Astrocyte (in vitro differentiated cells and primary cell): ENCODE results near the gene RAD51B. TPM values are rescaled to one million over a fixed set of nuclear protein-coding genes. Genes with fewer than 3 reads are reported as not detected.

Experiments used
- DNase-seq: peaks from one replicate; pipeline ENCODE4 v3.0.0-alpha.2; 2010; ENCODE audit warnings: low read depth
- FAIRE-seq: peaks from 2 replicates; lab custom pipeline; 2011; peaks lifted over from hg19 to GRCh38; lab: Jason Lieb, UNC
- H2AFZ ChIP-seq: 2 replicates; pipeline ENCODE4 v1.6.0; 2012; ENCODE audit warnings: low read depth, low read length, inconsistent platforms
- H3K27ac ChIP-seq: 2 replicates; pipeline ENCODE4 v1.5.1; 2011; ENCODE audit warnings: low read depth, low read length, inconsistent platforms
- H3K27me3 ChIP-seq: 2 replicates; pipeline ENCODE4 v1.6.0; 2011; ENCODE audit warnings: low read length, inconsistent platforms; ENCODE audit not compliant: insufficient read depth
- H3K36me3 ChIP-seq: 2 replicates; pipeline ENCODE4 v1.5.1; 2011; ENCODE audit warnings: low read length, inconsistent platforms; ENCODE audit not compliant: insufficient read depth
- H3K4me1 ChIP-seq: 2 replicates; pipeline ENCODE4 v1.5.1; 2011; ENCODE audit warnings: low read length, inconsistent platforms; ENCODE audit not compliant: insufficient read depth
- H3K4me2 ChIP-seq: 2 replicates; pipeline ENCODE4 v1.6.0; 2012; ENCODE audit warnings: low read length, inconsistent platforms
- H3K4me3 ChIP-seq: 2 replicates; pipeline ENCODE4 v1.5.1; 2011; ENCODE audit warnings: low read depth, mild to moderate bottlenecking, low read length, inconsistent platforms; ENCODE audit not compliant: insufficient read depth
- H3K79me2 ChIP-seq: 2 replicates; pipeline ENCODE4 v1.6.0; 2012; ENCODE audit warnings: mild to moderate bottlenecking, low read length, inconsistent platforms; ENCODE audit not compliant: insufficient read depth
- H3K9ac ChIP-seq: 2 replicates; pipeline ENCODE4 v1.6.0; 2012; ENCODE audit warnings: mild to moderate bottlenecking, low read length, inconsistent platforms
- H3K9me3 ChIP-seq: 2 replicates; pipeline ENCODE4 v1.5.1; 2012; ENCODE audit warnings: low read depth, mild to moderate bottlenecking, low read length, inconsistent platforms; ENCODE audit not compliant: insufficient read depth
- H4K20me1 ChIP-seq: 2 replicates; pipeline ENCODE4 v1.6.0; 2012; ENCODE audit warnings: low read length, inconsistent platforms; ENCODE audit not compliant: insufficient read depth
- H3K27ac Mint-ChIP-seq: one replicate; pipeline ENCODE4 v1.8.0; 2021; ENCODE audit warnings: mild to moderate bottlenecking, mixed read lengths; ENCODE audit not compliant: unreplicated experiment
- H3K27me3 Mint-ChIP-seq: one replicate; pipeline ENCODE4 v1.8.0; 2021; ENCODE audit warnings: low read depth, mixed read lengths; ENCODE audit not compliant: unreplicated experiment
- H3K36me3 Mint-ChIP-seq: one replicate; pipeline ENCODE4 v1.8.0; 2021; ENCODE audit warnings: low read depth, mixed read lengths; ENCODE audit not compliant: unreplicated experiment
- H3K4me1 Mint-ChIP-seq: one replicate; pipeline ENCODE4 v1.8.0; 2021; ENCODE audit warnings: low read depth, mixed read lengths; ENCODE audit not compliant: unreplicated experiment
- H3K4me3 Mint-ChIP-seq: one replicate; pipeline ENCODE4 v1.8.0; 2021; ENCODE audit warnings: mild to moderate bottlenecking, moderate library complexity, mixed read lengths; ENCODE audit not compliant: unreplicated experiment
- H3K9me3 Mint-ChIP-seq: one replicate; pipeline ENCODE4 v1.8.0; 2021; ENCODE audit warnings: mild to moderate bottlenecking, mixed read lengths; ENCODE audit not compliant: unreplicated experiment
- EZH2 ChIP-seq: IDR thresholded peaks from 2 replicates; pipeline ENCODE4 v1.6.1; 2012; ENCODE audit warnings: mild to moderate bottlenecking, low read length, inconsistent platforms; ENCODE audit not compliant: insufficient read depth
- total RNA-seq: library from RNA; stranded (reverse); gene quantifications from 2 replicates; pipeline ENCODE4 v1.2.1, GENCODE V29; 2021
- TF ChIP-seq, protein P1 (sequence below): IDR thresholded peaks from 2 replicates; pipeline ENCODE4 v1.5.1; 2011; ENCODE audit warnings: low read depth, mild to moderate bottlenecking, inconsistent platforms, low read length, moderate library complexity; ENCODE audit not compliant: insufficient read depth

The RAD51B gene
- total RNA-seq, 1 donor from 2014 or later, result 10.8 TPM

DNA sequence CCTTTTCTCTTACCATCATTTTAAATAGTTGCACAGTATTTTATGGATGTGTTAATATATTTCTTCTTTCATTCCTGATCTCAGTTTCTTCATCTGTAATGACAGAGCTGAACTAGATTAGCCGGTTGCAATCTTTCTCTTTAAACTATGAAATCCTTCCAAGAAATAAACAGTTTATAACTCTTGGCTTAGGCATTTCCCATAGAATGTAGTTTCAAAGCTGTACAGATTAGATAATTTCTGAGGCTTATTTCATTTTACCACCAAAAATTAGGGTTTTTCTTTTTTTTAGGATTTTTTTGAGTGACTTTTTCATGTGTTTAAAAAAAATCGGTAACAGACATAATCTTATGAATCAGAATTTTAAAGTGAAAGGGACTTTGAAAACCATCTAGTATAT lies 144.0 kb downstream of the RAD51B start:
- Mint-ChIP-seq H3K27me3 (no peaks in the 10 kb centered on the region), H3K4me1 (peaks cover 4% of the 10 kb centered on the region), H3K27ac (no peak overlapping the region), H3K9me3 (peaks cover 5% of the 10 kb centered on the region), H3K36me3 (no peaks in the 10 kb centered on the region), H3K4me3 (no peak overlapping the region)
- H2AFZ ChIP-seq, result no peak overlapping the region
- no peaks in the 10 kb centered on the region for H3K9me3 ChIP-seq
- no peak overlapping the region for H3K4me3 ChIP-seq
- no peak overlapping the region for H3K27ac ChIP-seq
- H3K4me2 ChIP-seq, result no peak overlapping the region
- no peaks in the 10 kb centered on the region for H4K20me1 ChIP-seq
- H3K9ac ChIP-seq, result no peak overlapping the region
- no peaks in the 10 kb centered on the region for H3K79me2 ChIP-seq
- TF ChIP-seq, protein P1, sequence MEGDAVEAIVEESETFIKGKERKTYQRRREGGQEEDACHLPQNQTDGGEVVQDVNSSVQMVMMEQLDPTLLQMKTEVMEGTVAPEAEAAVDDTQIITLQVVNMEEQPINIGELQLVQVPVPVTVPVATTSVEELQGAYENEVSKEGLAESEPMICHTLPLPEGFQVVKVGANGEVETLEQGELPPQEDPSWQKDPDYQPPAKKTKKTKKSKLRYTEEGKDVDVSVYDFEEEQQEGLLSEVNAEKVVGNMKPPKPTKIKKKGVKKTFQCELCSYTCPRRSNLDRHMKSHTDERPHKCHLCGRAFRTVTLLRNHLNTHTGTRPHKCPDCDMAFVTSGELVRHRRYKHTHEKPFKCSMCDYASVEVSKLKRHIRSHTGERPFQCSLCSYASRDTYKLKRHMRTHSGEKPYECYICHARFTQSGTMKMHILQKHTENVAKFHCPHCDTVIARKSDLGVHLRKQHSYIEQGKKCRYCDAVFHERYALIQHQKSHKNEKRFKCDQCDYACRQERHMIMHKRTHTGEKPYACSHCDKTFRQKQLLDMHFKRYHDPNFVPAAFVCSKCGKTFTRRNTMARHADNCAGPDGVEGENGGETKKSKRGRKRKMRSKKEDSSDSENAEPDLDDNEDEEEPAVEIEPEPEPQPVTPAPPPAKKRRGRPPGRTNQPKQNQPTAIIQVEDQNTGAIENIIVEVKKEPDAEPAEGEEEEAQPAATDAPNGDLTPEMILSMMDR, result no peak
- no peak for TF ChIP-seq EZH2
- H3K36me3 ChIP-seq, result no peaks in the 10 kb centered on the region
- no peak for FAIRE-seq
- DNase-seq, result no peak
- H3K4me1 ChIP-seq, result no peaks in the 10 kb centered on the region
- no peaks in the 10 kb centered on the region for H3K27me3 ChIP-seq

DNA sequence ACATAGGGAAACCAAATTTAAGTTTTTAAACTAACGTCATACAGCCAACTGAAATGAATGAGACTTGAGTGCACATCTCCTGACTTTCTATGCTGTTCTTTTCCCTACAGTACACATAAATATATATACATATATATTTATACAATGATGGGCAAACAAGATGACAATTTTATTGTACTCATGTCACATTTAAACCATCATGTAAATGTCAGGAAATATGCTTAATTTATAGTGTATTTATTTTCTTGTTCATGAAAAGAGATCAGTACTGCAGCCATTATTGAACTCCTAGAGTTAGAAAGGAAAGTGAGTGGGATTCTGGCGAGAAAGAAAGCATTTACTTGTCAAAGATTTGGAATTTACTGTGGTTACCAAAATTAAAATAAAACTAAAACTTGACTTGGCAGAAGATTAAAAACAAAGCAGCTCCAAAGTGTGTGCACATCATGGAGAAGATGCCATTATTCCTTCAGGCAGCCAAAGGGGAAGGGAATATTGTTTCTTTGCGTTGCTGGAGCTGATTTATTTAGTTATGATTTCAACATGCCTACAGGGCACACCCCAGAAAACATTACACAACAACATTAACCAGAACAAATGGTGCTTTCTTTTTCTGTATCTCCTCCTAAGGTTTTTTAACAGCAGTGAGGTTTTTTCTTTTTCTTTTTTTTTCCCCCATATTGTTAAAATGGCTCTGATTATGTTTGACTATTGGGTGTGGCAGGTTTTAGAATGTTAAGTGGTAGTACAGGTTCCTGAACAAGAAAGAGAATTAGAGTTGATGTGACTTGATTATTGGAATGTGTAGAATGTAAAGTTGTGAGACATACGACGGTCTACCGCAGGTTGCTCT lies 144.6 kb downstream of the RAD51B start:
- H3K27me3 ChIP-seq, result no peaks in the 10 kb centered on the region
- H3K27ac Mint-ChIP-seq, result no peak overlapping the region
- no peak overlapping the region for H2AFZ ChIP-seq
- H3K4me1 ChIP-seq, result no peaks in the 10 kb centered on the region
- H3K27me3 Mint-ChIP-seq, result no peaks in the 10 kb centered on the region
- H3K36me3 ChIP-seq, result no peaks in the 10 kb centered on the region
- H3K4me3 ChIP-seq, result no peak overlapping the region
- no peak for FAIRE-seq
- H3K4me1 Mint-ChIP-seq, result peaks cover 4% of the 10 kb centered on the region
- H3K4me3 Mint-ChIP-seq, result no peak overlapping the region
- DNase-seq, result no peak
- no peak for TF ChIP-seq EZH2
- TF ChIP-seq, protein P1, result no peak
- no peaks in the 10 kb centered on the region for H3K79me2 ChIP-seq
- H3K9me3 ChIP-seq, result no peaks in the 10 kb centered on the region
- H4K20me1 ChIP-seq, result no peaks in the 10 kb centered on the region
- H3K27ac ChIP-seq, result no peak overlapping the region
- peaks cover 5% of the 10 kb centered on the region for H3K9me3 Mint-ChIP-seq
- H3K4me2 ChIP-seq, result no peak overlapping the region
- no peaks in the 10 kb centered on the region for H3K36me3 Mint-ChIP-seq
- H3K9ac ChIP-seq, result no peak overlapping the region

DNA sequence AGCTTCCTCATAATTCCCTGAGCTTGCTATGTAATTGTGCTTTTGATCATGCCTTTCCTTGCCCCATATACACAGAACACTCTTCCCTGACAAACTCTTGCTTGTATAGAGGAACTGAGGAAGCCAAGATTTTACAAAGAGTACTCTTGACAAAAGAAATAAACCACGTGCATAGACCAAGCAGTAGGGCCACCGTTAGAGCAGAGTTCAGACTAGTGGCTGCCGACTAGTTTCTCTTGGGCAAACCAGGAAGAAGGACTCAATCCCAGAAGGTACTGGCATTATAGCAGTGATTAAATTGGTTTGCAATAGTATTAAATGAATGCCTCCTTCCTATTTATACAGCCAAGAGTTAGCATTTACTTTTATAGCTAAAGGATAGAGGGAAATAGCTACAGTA lies 146.1 kb downstream of the RAD51B start:
- Mint-ChIP-seq H3K27me3 (no peaks in the 10 kb centered on the region), H3K27ac (no peak overlapping the region), H3K4me1 (peaks cover 4% of the 10 kb centered on the region), H3K9me3 (peaks cover 5% of the 10 kb centered on the region), H3K4me3 (no peak overlapping the region), H3K36me3 (no peaks in the 10 kb centered on the region)
- no peak for TF ChIP-seq EZH2
- TF ChIP-seq, protein P1, result no peak
- Histone ChIP-seq H3K27ac (no peak overlapping the region), H3K79me2 (no peaks in the 10 kb centered on the region), H2AFZ (no peak overlapping the region), H3K9me3 (no peaks in the 10 kb centered on the region), H3K4me2 (no peak overlapping the region), H4K20me1 (no peaks in the 10 kb centered on the region), H3K27me3 (no peaks in the 10 kb centered on the region), H3K9ac (no peak overlapping the region), H3K4me3 (no peak overlapping the region), H3K4me1 (no peaks in the 10 kb centered on the region), H3K36me3 (no peaks in the 10 kb centered on the region)
- FAIRE-seq, result no peak
- DNase-seq, result no peak
